Measurements from ENCODE around the gene ATXN10.
A peak's percentile ranks its signal among the peaks of the same experiment; 100 is the strongest.

Gene ATXN10

DNA sequence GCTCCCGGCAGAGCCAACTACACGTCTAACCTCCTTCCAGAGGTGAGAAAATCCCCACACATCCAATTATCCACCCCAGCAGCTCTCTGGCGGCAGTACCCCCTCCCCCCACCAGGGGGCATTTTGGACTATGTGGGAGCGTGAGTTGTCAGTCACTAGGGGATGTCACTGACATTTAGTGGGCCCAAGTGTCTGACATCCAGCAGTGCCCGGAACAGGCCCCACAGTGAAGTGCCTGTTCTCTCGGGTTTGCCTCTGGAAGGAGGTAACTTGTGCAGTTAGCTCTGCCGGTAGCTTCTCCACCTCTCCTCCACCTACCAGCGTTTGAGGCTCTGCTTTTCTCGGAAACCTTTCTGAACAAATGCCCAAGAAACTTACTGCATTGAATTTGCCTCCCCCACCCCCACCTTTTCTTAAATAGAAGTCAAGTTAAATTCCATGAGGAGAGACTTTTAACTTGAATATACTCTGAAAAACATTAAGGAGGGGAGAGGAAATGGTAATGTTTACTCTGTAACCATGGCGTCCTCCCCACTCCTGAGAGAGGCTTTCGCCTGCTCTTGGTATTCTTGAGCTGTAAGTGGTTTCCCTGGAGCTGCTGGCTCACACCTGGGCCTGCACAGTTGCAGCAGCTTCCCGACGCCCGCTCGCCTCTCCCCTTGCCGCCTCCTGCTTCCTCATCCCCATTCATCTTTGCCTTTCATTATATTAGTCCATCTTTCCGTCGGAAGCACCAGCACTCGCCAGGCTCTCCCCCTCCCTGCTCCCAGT is 192.5 kb downstream of the ATXN10 start:
- peak in 4 of 5 donors; percentile 33 to 56 (median 42) for DNase-seq

GRCh38 chr22:45864959-45865476 is 193.4 kb downstream of the ATXN10 start:
- no peak for DNase-seq

DNA sequence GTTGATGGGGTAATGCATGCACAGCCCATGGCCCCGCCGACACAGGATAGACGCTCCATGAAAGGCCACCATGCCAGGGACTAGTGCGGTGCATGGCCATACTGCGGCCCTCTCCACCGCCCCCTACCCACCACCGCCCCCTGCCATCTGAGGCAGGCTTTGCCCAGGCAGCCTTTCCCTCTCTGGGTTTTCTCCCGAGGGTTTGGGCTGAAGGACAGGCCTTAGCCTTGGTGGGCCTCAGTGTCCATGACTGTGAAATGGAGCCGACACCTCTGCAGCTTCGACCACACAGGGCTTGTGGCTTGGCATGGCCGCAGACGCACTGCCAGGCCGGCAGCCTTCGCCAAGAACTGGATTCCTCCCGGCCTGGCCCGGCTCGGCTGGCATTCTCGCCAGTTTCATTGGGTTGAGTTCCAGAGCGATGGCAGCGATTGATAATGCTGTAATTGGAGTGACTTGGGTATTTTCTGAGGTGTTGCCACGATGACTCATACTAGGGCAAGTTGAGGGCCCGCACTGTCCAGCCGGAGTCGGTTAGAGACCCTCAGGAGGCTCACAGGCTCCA is 194.0 kb downstream of the ATXN10 start:
- DNase-seq: no peak

DNA sequence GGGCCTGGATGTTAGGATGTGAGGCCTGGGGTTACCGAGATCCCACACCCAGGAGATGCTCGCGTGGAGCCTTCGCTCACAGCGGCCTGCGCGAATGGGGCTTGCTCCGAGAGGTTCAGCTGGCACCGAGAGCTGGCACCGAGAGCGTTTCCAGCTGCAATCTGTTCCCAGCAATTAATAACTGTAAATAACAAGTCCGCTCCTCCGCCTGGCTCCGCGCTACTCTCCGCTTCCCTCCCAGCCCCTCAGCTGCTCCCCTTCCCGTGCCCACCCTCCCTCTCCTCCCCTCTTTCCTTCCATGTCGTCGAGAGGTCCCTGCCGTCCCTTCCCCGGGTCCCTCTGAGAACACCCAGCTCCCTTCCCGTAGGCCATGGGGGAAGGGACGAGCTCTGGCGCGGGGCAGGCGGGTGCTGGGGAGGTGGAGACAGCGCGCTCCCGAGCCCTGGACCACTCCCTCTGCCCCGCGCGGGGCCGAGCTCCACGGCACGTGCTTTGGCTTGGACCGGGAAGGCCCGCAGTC is 194.6 kb downstream of the ATXN10 start:
- no peak for DNase-seq

DNA sequence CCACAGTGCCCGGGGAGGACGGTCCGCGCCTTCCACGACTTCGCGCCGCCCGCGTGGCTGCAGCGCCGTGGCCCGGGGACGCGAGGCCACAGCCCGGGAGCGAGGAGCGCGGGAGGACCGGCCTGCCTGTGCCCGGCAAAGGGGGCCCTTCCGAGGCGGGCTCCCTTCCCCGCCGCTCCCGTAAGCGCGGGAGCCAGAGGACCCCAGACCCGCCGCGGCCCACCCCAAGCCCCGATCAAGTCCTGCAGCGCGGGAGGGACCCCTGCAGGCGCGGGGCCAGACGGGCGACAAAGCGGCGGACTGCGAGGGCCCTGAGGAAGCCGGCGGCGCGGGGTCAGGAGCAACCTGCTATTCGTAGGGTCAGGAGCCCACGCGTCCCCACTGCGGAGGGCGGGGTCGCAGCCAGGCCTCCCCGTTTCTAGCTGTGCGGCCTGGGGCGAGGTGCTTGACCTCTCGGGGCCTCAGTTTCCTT is 195.0 kb downstream of the ATXN10 start:
- no peak for DNase-seq

DNA sequence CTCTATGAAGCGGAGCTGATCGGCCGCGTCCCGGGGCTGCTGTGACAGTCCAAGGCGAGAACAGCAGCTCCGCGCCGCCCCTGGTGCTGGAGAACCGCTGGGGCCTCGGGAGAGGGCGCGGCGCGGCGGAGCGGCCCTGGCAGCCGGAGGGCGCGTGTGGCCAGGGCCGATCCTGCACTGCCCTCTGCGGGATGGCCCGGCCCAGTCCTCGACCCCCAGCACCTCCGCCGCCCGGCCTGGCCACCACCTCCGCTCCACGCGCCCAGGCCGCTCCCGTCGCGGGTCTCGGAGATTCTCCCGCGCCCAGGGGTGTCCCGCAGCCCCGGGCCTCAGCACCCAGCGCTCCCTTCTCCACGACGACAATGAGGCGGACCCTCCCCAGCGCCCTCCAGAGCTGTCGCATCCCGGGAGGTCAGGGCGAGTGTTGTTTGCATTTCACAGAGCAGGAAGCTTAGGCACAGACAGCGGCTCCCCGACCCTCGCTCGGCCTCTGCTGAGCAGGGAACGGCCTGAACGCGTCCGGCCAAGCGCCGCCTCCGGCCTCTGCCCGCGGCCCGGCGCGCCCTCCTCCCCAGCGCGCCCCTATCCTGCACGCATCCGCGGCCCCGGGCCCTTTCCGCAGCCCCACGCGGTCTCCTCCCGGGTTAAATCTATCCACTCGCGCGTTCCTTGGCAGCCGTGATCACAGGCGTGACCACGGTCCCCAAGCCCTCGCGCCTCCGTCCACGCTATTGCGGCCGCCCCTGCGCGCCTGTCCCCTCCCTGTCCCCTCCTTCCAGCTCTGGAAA is 195.7 kb downstream of the ATXN10 start:
- no peak for DNase-seq

GRCh38 chr22:45867906-45868555 is 196.4 kb downstream of the ATXN10 start:
- no peak for DNase-seq

DNA sequence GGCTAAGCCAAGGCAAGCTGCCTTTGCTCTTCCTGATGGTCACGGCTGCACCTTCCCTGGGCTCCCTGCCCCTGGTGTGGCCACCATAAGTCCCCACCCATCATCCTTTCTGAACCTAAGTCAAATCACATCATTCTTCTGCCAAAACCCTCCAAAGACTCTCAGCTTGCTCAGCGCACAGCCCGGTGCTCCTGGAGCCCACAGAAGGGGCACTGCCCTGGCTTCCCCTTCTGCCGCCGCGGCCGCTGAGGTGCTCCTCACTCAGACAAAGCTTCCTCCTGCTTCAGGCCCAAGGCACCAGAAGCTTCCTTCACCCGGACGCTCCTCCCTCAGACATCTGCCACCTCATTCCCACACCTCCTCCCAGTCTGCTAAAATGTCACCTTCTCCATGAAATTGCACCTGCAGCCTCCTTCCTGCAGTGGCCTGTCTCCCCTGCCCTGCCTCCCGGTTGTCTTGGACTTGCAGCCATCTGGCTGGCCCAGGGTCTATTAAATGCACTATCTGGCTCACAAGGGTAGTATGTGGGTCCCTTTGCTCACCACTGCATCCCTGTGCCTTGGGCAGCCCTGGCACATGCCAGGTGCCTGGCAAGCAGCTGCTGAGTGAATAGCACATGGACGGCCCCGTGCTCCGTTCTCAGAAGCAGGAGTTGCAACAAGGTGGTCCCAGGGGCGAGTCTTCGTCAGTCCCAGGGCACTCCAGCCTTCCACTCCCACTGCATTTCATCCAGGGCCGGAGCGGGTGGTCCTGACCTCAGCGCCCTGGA is 197.1 kb downstream of the ATXN10 start:
- no peak for DNase-seq

DNA sequence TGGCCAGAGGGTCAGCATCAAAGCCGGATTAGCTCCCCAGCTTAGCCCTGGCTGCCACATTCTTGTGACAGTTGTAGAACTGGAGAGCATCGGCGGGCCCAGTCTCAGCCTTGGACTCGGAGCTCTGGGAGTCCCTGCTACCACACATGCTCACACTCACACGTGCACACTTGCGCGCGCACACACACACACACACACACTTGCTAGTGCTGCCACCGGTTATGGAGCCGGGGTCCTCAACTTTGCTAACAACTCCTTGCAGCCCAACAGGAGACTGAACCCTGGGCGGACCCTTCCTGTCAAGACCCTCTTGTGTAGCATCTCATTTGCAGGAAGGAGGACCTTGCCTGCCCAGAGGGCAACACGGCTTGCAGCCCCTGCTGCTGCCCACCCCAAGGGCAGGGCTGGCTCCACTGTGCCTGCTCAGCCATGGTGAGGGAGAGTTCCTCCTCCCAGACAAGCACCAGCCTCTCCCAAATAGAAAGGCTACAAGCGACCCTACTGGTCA is 197.8 kb downstream of the ATXN10 start:
- no peak for DNase-seq

- no peak for DNase-seq
Observed at GRCh38 chr22:45870011-45870410, 198.4 kb downstream of the ATXN10 start.

- no peak for DNase-seq
Observed at GRCh38 chr22:45871721-45872120, 200.1 kb downstream of the ATXN10 start.

DNA sequence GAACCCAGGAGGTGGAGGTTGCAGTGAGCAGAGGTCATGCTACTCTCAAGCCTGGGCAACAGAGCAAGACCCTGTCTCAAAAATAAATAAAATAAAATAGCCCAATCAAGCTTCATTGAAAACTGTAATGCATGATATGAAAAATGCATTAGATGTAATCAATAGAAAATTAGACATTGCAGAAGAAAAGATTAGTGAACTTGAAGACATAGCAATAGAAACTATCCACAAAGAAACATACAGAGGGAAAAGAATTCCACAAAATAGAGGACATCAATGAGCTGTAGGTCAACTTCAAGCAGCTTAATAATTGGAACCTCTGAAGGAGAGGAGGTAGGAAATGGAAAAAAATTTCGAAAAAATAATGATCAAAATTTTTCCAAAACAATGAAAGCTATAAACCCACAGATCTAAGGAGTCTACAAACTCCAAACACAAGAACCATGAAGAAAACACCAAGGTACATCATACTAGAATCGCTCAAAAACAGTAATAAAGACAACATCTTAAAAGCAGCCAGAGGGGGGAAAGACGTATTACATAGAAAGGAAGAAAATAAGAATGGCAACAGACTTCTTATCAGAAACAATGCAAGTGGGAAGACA is 201.1 kb downstream of the ATXN10 start:
- no peak for DNase-seq

- DNase-seq: no peak
Observed at GRCh38 chr22:45876136-45877035, 204.8 kb downstream of the ATXN10 start.

GRCh38 chr22:45877036-45877380 is 205.4 kb downstream of the ATXN10 start:
- no peak for DNase-seq

DNA sequence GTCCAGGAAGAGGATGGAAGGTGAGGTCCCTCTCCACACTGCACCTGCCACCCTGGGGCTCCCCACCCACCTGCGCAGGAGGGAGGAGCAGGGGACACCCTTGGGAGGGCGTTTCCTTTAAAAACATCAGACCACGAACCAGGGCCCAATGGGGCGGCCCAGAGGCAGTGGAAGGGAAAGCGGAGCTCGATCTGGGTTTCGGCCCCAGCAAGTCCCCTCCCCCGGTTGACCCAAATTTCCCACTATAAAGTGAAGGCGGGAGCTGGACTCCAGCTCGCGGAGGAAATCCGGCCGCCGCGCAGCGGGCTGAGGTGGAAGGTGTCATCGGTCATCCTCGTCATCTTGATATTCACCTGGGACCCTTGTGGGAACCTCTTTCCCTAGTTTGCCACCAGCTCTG is 206.0 kb downstream of the ATXN10 start:
- no peak for DNase-seq

DNA sequence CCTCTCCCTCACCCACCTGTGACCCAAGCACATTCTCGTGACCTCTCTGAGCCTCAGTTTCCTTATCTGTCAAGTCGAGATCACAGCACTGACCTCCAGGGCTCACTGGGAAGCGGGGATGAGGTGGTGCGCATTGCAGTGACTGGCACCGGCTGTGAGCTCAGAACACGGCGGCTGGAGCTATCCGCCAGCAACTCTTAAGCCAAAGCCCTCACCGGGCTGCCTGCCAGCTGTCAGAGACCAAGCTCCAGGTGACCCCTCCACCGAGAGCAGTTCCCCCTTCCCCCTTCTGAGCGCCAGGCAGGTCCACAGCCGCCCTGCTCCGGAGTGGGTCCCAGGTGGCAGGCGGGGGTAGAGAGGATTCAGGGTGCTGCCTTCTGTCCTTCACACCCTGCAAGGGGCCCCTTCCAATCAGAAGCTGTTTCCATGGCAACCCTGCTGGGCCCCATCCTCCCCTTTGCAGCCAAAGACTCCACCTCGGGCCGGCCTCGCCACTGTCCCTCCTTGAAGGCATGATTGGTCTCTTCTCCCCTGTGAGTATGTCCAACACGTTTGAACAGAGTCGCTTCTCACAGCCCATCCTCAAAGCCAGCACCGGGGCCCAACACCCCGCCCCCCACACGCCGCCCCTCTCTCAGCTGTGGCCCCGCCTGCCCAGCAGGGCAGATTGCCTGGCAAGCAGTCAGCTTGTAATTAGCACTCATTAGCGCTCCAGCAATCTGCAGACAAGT is 206.6 kb downstream of the ATXN10 start:
- no peak for DNase-seq

GRCh38 chr22:45878901-45879551 is 207.4 kb downstream of the ATXN10 start:
- DNase-seq: no peak

DNA sequence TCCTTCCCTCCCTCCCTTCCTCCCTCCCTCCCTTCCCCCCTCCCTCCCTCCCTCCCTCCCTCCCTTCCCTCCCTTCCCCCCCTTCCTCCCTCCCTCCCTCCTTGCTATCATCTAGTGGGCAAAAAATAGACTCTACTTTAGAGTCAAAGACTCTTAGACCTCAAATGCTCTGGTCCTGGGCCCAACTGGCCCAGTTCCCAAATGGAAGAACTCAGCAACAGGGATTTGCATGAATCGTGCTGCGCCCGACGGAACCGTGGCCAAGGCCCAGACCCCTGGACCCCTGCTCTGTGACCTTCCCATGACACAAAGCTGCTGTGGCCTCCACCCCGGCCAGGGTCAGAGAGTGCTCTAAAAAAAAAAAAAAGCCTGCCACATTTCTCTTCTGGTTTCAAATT is 207.9 kb downstream of the ATXN10 start:
- DNase-seq: no peak
